Peyer's patch (tissue), 4 donors: ENCODE data around the gene COBL.

Experiments used
- CTCF ChIP-seq, 6 experiments: fragments of 450-650 bp in 4 of 6; fragments of 200-600 bp in 2 of 6; sonication (generic) in 1 of 6; IDR thresholded peaks; one replicate each; pipeline ENCODE4 v1.5.1; 2017 to 2019; ENCODE audit warnings: antibody characterized with exemption in 6 of 6, mild to moderate bottlenecking in 3 of 6, moderate library complexity in 1 of 6
- POLR2A ChIP-seq, 2 donors: fragments of 450-650 bp; IDR thresholded peaks; one replicate each; pipeline ENCODE4 v1.5.1; 2017; ENCODE audit warnings: antibody characterized with exemption in 2 of 2, mild to moderate bottlenecking in 2 of 2, moderate library complexity in 2 of 2

- TF ChIP-seq CTCF (IDR thresholded peaks at IDR 0.05) (no peak), POLR2A (IDR thresholded peaks at IDR 0.05) (no peak)
Measured at GRCh38 chr7:51104278-51104677, 212.3 kb downstream of the COBL start.
